ENCODE data around the gene MACF1. TPM values are rescaled to one million over a fixed set of nuclear protein-coding genes. Genes with fewer than 3 reads are reported as not detected.

MACF1 gene
- total RNA-seq, 4 donors from 2014 or later = 78.7 to 139 (median 113) TPM

- intact Hi-C loops (cut with DNase I; ENCODE audit: low total_unique reads) (no loop called here), in situ Hi-C loops (cut with MboI; ENCODE audit: low sequenced_read_pairs in 4 of 4) (no loop called here)
- DNase-seq (no peak), ATAC-seq (no peak)
- Histone ChIP-seq H3K4me3 (no peak overlapping the region), H3K27ac (peak overlapping the region; percentile 67 to 76 (median 74)), H3K9me3 (no peaks in the 10 kb centered on the region), H3K4me1 (peaks cover 48 to 55% of the 10 kb centered on the region in 2 donors), H3K27me3 (no peaks in the 10 kb centered on the region), H3K36me3 (no peaks in the 10 kb centered on the region)
- no peak for TF ChIP-seq CTCF (IDR thresholded peaks at IDR 0.05 in 4 of 5, conservative IDR thresholded peaks at IDR 0.05 in 1 of 5)
Observed at GRCh38 chr1:39177706-39178105, 26.8 kb upstream of the MACF1 start.

- peak; percentile 47 to 75 for ATAC-seq
Observed at GRCh38 chr1:39178541-39179431, 25.7 kb upstream of the MACF1 start.

GRCh38 chr1:39181311-39181710 lies 23.2 kb upstream of the MACF1 start:
- Histone ChIP-seq H3K4me1 (peaks cover 48 to 53% of the 10 kb centered on the region in 2 donors), H3K36me3 (no peaks in the 10 kb centered on the region), H3K27ac (peak overlapping the region in 1 of 4 donors; percentile 76), H3K4me3 (no peak overlapping the region), H3K27me3 (no peaks in the 10 kb centered on the region), H3K9me3 (no peaks in the 10 kb centered on the region)
- TF ChIP-seq POLR2A (IDR thresholded peaks at IDR 0.05) = no peak
- no peak for TF ChIP-seq CTCF (IDR thresholded peaks at IDR 0.05 in 4 of 5, conservative IDR thresholded peaks at IDR 0.05 in 1 of 5)
- ATAC-seq (no peak), DNase-seq (no peak)
- in situ Hi-C loops (cut with MboI; ENCODE audit: low sequenced_read_pairs in 4 of 4) (loop anchor here in 2 of 4 donors (5.0 to 10.0 kb wide), 2 partner anchors 76 to 77 kb away; no protein-coding TSS in a partner anchor), intact Hi-C loops (cut with DNase I; ENCODE audit: low total_unique reads) (loop anchor here (10.0 kb wide), 1 partner anchor 327 kb away; the partner anchor contains the start of gene RRAGC)

More at GRCh38 chr1:39178541-39179431, 25.7 kb upstream of the MACF1 start:
- intact Hi-C loops (cut with DNase I; ENCODE audit: low total_unique reads) (no loop called here), in situ Hi-C loops (cut with MboI; ENCODE audit: low sequenced_read_pairs in 4 of 4) (no loop called here)
- DNase-seq = peak in 1 of 2 donors; percentile 26
- peak overlapping the region in 1 of 4 donors; percentile 9 for H3K4me3 ChIP-seq
- no peaks in the 10 kb centered on the region for H3K9me3 ChIP-seq
- no peaks in the 10 kb centered on the region for H3K27me3 ChIP-seq
- peak overlapping the region; percentile 67 to 76 (median 74) for H3K27ac ChIP-seq
- no peak for TF ChIP-seq POLR2A (IDR thresholded peaks at IDR 0.05)
- TF ChIP-seq CTCF (IDR thresholded peaks at IDR 0.05 in 4 of 5, conservative IDR thresholded peaks at IDR 0.05 in 1 of 5) = no peak
- H3K4me1 ChIP-seq = peaks cover 47 to 55% of the 10 kb centered on the region in 2 donors
- no peaks in the 10 kb centered on the region for H3K36me3 ChIP-seq

- TF ChIP-seq CTCF (IDR thresholded peaks at IDR 0.05 in 4 of 5, conservative IDR thresholded peaks at IDR 0.05 in 1 of 5) (no peak), POLR2A (IDR thresholded peaks at IDR 0.05) (no peak)
- Histone ChIP-seq H3K36me3 (no peaks in the 10 kb centered on the region), H3K4me3 (no peak overlapping the region), H3K9me3 (no peaks in the 10 kb centered on the region), H3K27ac (peak overlapping the region; percentile 80 to 91 (median 83)), H3K27me3 (no peaks in the 10 kb centered on the region), H3K4me1 (peaks cover 42 to 45% of the 10 kb centered on the region in 2 donors)
- DNase-seq (no peak), ATAC-seq (no peak)
- intact Hi-C loops (cut with DNase I; ENCODE audit: low total_unique reads) (loop anchor here (10.0 kb wide), 1 partner anchor 328 kb away; the partner anchor contains the start of gene RRAGC), in situ Hi-C loops (cut with MboI; ENCODE audit: low sequenced_read_pairs in 4 of 4) (loop anchor here in 2 of 4 donors (5.0 to 10.0 kb wide), 2 partner anchors 74 to 78 kb away; no protein-coding TSS in a partner anchor)
Observed at GRCh38 chr1:39182804-39183203, 21.7 kb upstream of the MACF1 start.

Measured in gastrocnemius medialis (tissue), 4 donors.